MV-4-11 (cell line): Measurements from ENCODE around the gene RAP2B.
A peak's percentile ranks its signal among the peaks of the same experiment; 100 is the strongest.

Experiments used
- DNase-seq: peaks from one replicate; lab custom pipeline; 2025; lab: John Stamatoyannopoulos, UW

The RAP2B gene

DNA sequence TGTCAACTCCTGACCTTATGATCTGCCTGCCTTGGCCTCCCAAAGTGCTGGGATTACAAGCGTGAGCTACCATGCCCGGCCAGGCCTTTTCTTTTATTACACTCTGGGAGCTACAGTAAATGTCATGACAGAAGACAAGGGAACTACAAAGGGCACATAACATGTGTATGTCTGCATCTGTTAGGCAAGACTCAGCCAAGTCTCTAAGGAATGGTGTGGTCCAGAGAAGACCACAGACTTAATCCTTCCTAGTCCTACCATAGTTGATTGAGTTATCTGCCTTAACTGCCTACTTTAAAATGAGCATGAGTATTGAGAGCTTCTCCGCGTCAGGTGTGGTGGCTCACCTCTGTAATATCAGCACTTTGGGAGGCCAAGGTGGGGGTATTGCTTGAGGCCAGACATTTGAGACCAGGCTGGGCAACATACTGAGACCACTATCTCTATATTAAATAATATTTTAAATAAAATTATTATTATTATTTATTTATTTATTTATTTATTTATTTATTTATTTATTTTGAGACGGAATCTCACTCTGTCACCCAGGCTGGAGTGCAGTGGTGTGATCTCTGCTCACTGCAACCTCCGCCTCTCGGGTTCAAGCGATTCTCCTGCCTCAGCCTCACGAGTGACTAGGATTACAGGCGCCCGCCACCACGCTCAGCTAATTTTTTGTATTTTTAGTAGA lies 31.9 kb downstream of the RAP2B start:
- peak; percentile 84 for DNase-seq

DNA sequence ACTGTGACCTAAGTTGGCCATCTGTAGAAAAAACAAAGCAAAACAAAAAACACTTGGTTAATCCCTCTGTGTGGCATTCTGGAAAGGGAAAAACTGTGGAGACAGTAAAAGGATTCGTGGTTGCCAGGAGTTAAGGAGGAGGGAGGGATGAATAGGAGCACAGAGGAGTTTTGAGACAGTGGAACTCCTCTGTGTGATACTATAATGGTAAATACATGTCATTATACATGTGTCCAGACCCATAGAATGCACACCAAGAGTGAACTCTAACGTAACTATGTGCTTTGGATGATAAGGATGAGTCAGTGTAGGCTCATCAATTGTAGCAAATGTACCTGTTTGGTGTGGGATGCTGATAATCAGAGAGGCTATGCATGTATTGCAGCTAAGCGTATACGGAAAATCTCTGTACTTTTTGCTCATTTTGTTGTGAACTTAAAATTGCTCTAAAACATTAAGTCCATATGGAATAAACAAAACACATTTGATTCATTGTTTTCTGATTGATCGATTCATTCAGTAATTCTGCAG lies 33.4 kb downstream of the RAP2B start:
- DNase-seq: no peak

DNA sequence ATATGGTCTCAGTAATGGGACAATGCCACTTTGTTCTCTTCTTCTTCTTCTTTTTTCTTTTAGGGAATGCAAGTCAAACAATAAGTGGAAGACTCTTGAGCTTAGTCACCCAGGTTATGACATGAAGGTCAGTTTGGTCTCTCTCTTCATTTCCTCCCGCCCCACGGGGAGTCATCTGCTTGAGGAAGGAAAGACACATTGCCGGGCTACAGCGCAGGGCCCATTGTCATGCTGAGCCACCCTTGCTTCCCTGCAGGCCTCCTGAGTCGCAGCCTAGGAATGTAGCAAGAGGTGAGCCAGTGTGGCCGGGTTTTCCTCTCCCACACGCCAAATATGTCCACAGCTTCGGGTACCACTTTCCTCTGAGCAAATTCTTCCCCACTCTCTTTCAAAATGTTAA lies 47.6 kb downstream of the RAP2B start:
- peak; percentile 39 for DNase-seq

DNA sequence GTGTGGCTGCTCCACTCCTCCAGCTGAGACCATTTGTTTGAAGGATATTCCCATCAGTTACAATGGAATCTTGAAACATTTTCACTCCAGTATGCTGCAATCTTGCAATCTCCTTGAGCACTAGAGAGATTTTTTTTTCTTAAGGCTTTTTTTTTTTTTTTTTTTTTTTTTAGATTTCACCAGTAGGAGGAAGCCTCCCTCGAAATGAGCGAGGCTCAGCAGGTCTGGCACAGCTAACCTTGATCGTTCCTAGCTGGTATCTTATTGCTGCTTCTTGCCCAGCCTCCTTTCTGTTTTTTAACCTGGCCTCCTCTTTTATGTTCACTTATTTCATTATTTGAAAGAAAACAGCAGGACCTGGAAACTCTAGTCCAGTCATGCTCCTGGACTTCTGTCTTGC lies 48.1 kb downstream of the RAP2B start:
- no peak for DNase-seq

DNA sequence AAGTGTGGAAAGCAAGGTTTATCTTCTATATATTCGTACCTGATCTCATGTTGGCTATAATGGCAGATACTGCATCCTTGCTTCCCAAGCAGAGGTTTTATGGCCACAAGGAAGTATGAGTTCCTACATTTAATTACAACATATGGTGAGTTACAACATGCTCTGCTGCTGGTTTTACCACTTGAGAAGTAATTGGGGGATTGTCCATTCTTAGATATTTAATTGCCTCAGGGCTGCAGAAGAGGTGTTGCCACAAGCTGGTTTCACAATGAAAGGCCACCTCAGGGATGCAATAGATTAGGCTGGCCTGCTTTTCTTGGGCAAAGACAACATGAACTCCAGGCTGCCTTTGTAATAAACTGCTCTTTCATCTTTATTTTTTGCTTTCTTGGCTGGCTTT lies 48.6 kb downstream of the RAP2B start:
- DNase-seq: peak; percentile 70

DNA sequence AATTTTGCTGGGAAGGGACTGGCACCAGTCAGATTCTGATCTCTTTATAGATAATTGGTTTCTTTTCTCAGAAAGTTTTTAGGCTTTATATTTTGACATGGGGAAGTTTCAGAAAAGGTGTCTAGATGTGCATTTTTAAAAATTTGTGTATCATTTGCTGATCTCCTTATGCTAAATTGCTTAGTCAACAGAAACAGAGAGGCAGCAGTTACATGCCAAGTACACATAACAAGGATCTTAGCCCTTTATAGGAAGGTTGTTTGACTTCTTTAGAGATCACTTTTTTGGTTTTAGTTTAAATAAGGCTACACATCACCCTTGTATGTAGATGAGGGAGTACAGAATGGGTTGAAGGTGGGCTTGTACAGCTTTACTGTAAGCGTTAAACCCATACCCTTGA lies 53.5 kb downstream of the RAP2B start:
- no peak for DNase-seq

DNA sequence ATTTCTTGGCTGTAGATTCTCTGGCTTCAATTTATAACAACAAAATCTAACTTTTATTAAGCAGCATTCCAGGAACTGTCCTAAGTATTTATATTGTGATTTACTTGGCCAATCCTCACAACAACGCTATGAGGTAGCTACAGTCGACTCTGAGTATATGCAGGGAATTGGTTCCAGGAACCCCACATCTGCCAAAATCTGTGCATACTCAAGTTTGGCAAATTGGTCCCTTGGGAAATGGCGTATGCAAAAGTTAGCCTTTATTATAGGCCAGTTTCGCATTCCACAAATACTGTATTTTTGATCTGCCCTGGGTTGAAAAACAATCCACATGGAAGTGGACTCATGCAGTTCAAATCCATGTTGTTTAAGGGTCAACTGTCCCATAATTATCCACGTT lies 53.9 kb downstream of the RAP2B start:
- no peak for DNase-seq

DNA sequence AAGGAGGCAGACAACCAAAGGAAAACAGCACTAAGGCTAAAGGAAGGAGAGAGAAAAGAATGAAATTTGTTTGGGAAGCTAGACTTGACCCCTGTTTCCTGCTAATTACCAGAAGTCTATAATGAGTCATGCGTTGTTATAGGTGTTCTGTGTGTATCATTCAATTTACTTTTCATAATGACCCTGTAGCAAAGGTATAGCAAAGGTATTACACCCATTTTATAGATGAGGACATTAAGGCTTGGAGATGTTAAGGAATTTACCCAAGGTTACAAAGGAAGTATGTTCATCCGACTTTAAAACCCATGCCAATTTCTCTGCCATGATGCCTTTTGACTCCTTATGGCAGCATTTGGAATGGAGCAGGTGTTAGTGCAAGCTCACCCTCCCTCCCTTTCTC lies 54.9 kb downstream of the RAP2B start:
- DNase-seq: no peak

DNA sequence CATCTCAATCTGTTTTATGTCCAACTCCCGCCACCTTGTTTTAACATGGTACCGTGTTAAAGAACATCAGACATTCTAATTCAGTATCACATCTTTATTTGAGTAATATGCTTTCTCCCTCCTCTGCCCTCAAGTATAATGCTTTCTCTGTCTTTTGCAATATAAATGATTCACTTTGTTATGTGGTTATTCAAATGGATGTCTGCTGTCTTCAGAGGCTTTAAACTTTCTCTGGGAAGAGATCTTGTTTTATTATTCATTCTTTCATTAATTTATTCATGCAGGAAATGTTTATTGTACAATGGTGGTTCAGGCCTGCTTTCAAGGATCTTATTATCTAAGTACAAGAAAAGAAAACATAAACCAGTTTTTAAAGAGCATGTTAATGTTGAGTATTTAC lies 57.1 kb downstream of the RAP2B start:
- DNase-seq: no peak
